ENCODE measurements around the gene TSPEAR.

DNA sequence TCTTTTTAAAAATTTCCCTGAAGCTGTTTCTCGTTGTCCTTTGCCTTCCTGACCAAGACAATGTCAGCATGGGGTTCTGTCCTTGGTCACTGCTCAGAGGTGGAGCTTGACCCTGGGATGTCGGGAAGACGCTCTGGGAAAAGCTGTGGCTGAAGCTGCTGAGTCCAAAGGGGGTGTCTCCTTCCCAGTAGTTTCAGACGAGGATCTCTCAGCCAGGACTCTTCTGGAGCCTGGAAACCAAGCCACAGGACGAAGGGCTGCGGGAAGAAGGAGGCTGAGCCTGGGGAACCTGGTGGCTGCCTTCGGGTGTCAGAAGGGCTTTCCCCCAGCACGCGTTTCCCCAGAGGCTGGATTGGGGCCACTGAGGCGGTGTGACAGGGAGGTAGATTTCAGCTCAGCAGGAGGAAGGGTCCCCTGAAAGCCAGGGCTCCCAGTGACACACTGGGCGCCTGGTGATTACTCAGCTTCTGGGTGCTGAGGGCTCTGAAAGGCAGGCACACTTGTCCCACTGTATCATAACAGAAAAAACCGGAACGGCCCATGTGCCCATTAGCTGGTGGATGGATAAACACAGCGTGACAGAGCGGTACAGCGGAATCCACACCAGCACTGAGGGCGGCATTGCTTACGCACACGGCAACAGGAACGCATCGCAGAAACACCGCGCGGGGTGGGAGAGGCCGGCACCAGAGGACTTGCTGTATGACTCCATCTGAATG, 24.4 kb downstream of the TSPEAR start:
- TF ChIP-seq CTCF (IDR thresholded peaks at IDR 0.05) (no peak), SIN3A (IDR thresholded peaks at IDR 0.05; ENCODE audit: borderline replicate concordance, insufficient read depth, low read depth, low read length) (no peak), POLR2AphosphoS5 (IDR thresholded peaks at IDR 0.05; ENCODE audit: low read depth, low read length) (no peak), TCF7L2 (IDR thresholded peaks at IDR 0.05; ENCODE audit: low read depth, low read length) (no peak)
- TF ChIP-seq, protein P1, sequence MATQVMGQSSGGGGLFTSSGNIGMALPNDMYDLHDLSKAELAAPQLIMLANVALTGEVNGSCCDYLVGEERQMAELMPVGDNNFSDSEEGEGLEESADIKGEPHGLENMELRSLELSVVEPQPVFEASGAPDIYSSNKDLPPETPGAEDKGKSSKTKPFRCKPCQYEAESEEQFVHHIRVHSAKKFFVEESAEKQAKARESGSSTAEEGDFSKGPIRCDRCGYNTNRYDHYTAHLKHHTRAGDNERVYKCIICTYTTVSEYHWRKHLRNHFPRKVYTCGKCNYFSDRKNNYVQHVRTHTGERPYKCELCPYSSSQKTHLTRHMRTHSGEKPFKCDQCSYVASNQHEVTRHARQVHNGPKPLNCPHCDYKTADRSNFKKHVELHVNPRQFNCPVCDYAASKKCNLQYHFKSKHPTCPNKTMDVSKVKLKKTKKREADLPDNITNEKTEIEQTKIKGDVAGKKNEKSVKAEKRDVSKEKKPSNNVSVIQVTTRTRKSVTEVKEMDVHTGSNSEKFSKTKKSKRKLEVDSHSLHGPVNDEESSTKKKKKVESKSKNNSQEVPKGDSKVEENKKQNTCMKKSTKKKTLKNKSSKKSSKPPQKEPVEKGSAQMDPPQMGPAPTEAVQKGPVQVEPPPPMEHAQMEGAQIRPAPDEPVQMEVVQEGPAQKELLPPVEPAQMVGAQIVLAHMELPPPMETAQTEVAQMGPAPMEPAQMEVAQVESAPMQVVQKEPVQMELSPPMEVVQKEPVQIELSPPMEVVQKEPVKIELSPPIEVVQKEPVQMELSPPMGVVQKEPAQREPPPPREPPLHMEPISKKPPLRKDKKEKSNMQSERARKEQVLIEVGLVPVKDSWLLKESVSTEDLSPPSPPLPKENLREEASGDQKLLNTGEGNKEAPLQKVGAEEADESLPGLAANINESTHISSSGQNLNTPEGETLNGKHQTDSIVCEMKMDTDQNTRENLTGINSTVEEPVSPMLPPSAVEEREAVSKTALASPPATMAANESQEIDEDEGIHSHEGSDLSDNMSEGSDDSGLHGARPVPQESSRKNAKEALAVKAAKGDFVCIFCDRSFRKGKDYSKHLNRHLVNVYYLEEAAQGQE (IDR thresholded peaks at IDR 0.05; ENCODE audit: insufficient read depth in 1 of 2, low read depth in 2 of 2, low read length in 1 of 2), result no peak
